Breast epithelium (tissue), 4 donors: ENCODE measurements around the gene PPM1L. TPM values are rescaled to one million over a fixed set of nuclear protein-coding genes. Genes with fewer than 3 reads are reported as not detected.

ENCODE experiments used
- DNase-seq, 2 donors: peaks; one replicate each; pipeline ENCODE4 v3.0.0-alpha.2; 2019; ENCODE audit warnings: low spot score in 2 of 2
- H3K27ac ChIP-seq, 2 donors: fragments of 200-600 bp; sonication (generic) in 1 of 2; one replicate each; pipeline ENCODE4 v1.5.1; 2016 to 2019; ENCODE audit warnings: mild to moderate bottlenecking in 1 of 2
- H3K27me3 ChIP-seq, 2 donors: fragments of 200-600 bp; sonication (generic) in 1 of 2; one replicate each; pipeline versions ENCODE4 v1.5.1 to v1.6.0; 2017 to 2019; ENCODE audit warnings: control low read depth in 1 of 2, mild to moderate bottlenecking in 1 of 2
- H3K36me3 ChIP-seq: fragments of 200-600 bp; one replicate; pipeline ENCODE4 v1.5.1; 2019
- H3K4me1 ChIP-seq, 2 donors: fragments of 200-600 bp; sonication (generic); one replicate each; pipeline ENCODE4 v1.5.1; 2016 to 2019; ENCODE audit warnings: control low read depth in 1 of 2
- H3K4me3 ChIP-seq, 3 donors: fragments of 200-600 bp; sonication (generic); 1 replicate in 2 of 3; 2 replicates in 1 of 3; pipeline ENCODE4 v1.5.1; 2016 to 2019; ENCODE audit warnings: mild to moderate bottlenecking in 3 of 3, moderate library complexity in 2 of 3
- H3K9me3 ChIP-seq, 2 donors: fragments of 200-600 bp; sonication (generic) in 1 of 2; one replicate each; pipeline ENCODE4 v1.5.1; 2016 to 2019; ENCODE audit warnings: control low read depth in 1 of 2
- CTCF ChIP-seq, 3 donors: fragments of 450-650 bp; IDR thresholded peaks; one replicate each; pipeline ENCODE4 v1.5.1; 2016 to 2017; ENCODE audit warnings: antibody characterized with exemption in 3 of 3, mild to moderate bottlenecking in 3 of 3, moderate library complexity in 3 of 3
- POLR2A ChIP-seq: fragments of 450-650 bp; IDR thresholded peaks from one replicate; pipeline ENCODE4 v1.6.1; 2016; ENCODE audit warnings: antibody characterized with exemption, mild to moderate bottlenecking, moderate library complexity
- POLR2AphosphoS5 ChIP-seq, 3 donors: sonication (generic); formaldehyde crosslinking; IDR thresholded peaks; one replicate each; pipeline ENCODE4 v1.6.1; 2017; ENCODE audit warnings: antibody characterized with exemption in 3 of 3
- intact Hi-C: fragments of 100-400 bp; cut with DNase I; formaldehyde crosslinking; loops from one replicate; pipeline ENCODE4 v1.15.1; 2023; ENCODE audit warnings: low total_unique reads
- total RNA-seq, 3 donors: library from RNA; depleted of rRNA; stranded (reverse); fragments of >200 nt; gene quantifications; one replicate each; pipeline ENCODE4 v1.1.0, GENCODE V29; 2016

Gene PPM1L
- total RNA-seq, 3 donors from 2014 or later = 12.8 to 136 (median 24.6) TPM

- H3K4me3 ChIP-seq = no peak overlapping the region
- TF ChIP-seq CTCF (IDR thresholded peaks at IDR 0.05) (no peak), POLR2AphosphoS5 (IDR thresholded peaks at IDR 0.05) (no peak), POLR2A (no peak)
- no peaks in the 10 kb centered on the region for H3K36me3 ChIP-seq
- H3K9me3 ChIP-seq = no peaks in the 10 kb centered on the region
- intact Hi-C loops = no loop called here
- no peak overlapping the region for H3K27ac ChIP-seq
- no peaks in the 10 kb centered on the region for H3K4me1 ChIP-seq
- H3K27me3 ChIP-seq = no peaks in the 10 kb centered on the region
- no peak for DNase-seq
Measured at GRCh38 chr3:161073181-161073580, 317.1 kb downstream of the PPM1L start.

DNA sequence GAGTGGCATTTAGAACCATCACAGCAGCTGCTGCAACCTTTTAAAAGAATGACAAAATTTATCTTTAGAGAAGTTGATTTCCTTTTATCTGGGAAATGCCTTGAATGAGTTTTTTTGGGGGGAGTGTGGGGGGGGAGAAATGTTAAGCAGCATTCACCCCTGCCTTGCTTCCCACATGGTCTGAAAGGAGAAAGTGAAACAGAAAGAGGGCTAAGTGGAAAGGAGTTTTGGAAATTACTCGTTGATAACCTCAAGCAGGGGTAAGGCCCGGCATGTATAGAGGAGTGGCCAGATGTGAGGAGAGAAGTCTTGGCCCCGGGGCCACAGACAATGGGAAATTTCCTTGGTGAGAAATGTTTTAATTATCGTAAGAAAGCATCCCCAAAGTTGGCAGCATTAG is 325.6 kb downstream of the PPM1L start:
- no peak for TF ChIP-seq POLR2A
- no peak for TF ChIP-seq CTCF (IDR thresholded peaks at IDR 0.05)
- no peak for TF ChIP-seq POLR2AphosphoS5 (IDR thresholded peaks at IDR 0.05)
- no peak for DNase-seq
- Histone ChIP-seq H3K27ac (no peak overlapping the region), H3K9me3 (no peaks in the 10 kb centered on the region), H3K4me3 (no peak overlapping the region), H3K27me3 (no peaks in the 10 kb centered on the region), H3K36me3 (no peaks in the 10 kb centered on the region), H3K4me1 (no peaks in the 10 kb centered on the region)
- intact Hi-C loops = loop anchor here (10.0 kb wide), 1 partner anchor 1593 kb away; no protein-coding TSS in a partner anchor

DNA sequence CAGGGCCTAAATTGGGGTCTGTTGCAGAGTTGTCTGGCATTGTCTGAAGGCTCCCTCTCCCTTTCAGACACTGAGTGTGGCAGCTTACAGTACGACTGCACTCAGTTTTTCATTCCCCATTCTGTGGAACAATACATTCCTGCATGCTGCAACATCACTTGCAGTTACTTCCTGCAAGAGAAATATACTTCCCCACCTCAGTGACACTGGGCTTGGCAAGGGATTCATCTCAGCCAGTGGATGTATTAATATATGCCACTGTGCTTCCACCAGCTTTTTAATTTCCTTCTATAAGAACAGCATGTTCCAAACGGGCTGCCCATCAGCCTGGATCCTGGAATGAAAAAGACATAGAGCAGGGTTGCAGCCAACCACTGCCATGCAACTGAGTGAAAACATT is 326.0 kb downstream of the PPM1L start:
- Histone ChIP-seq H3K36me3 (no peaks in the 10 kb centered on the region), H3K27me3 (no peaks in the 10 kb centered on the region), H3K4me1 (no peaks in the 10 kb centered on the region), H3K9me3 (no peaks in the 10 kb centered on the region), H3K4me3 (no peak overlapping the region), H3K27ac (no peak overlapping the region)
- intact Hi-C loops = loop anchor here (10.0 kb wide), 1 partner anchor 1593 kb away; no protein-coding TSS in a partner anchor
- DNase-seq = no peak
- TF ChIP-seq POLR2A (no peak), POLR2AphosphoS5 (IDR thresholded peaks at IDR 0.05) (no peak), CTCF (IDR thresholded peaks at IDR 0.05) (no peak)

GRCh38 chr3:161083131-161083530 is 327.1 kb downstream of the PPM1L start:
- Histone ChIP-seq H3K27ac (no peak overlapping the region), H3K27me3 (no peaks in the 10 kb centered on the region), H3K36me3 (peaks cover 2% of the 10 kb centered on the region), H3K4me3 (no peak overlapping the region), H3K4me1 (no peaks in the 10 kb centered on the region), H3K9me3 (no peaks in the 10 kb centered on the region)
- intact Hi-C loops = loop anchor here (10.0 kb wide), 1 partner anchor 1592 kb away; no protein-coding TSS in a partner anchor
- TF ChIP-seq POLR2A (no peak), POLR2AphosphoS5 (IDR thresholded peaks at IDR 0.05) (no peak), CTCF (IDR thresholded peaks at IDR 0.05) (no peak)
- no peak for DNase-seq

- Histone ChIP-seq H3K27ac (no peak overlapping the region), H3K4me1 (no peaks in the 10 kb centered on the region), H3K4me3 (no peak overlapping the region), H3K9me3 (no peaks in the 10 kb centered on the region), H3K27me3 (no peaks in the 10 kb centered on the region), H3K36me3 (peaks cover 7% of the 10 kb centered on the region)
- intact Hi-C loops = loop anchor here (10.0 kb wide), 1 partner anchor 1591 kb away; no protein-coding TSS in a partner anchor
- TF ChIP-seq POLR2AphosphoS5 (IDR thresholded peaks at IDR 0.05) = no peak
- no peak for TF ChIP-seq POLR2A
- TF ChIP-seq CTCF (IDR thresholded peaks at IDR 0.05) = no peak
- no peak for DNase-seq
Measured at GRCh38 chr3:161084277-161084676, 328.2 kb downstream of the PPM1L start.
